ENCODE results near the gene PGR.

PGR gene

GRCh38 chr11:101129203-101129943, at the start of gene PGR:
Gene PGR (minus strand): TSS chr11:101129813. CDS start chr11:101129070, 743 bp downstream.
- no peak for DNase-seq (ENCODE audit: low read depth in 2 of 2)

GRCh38 chr11:101176381-101176780, 46.8 kb upstream of the PGR start:
- DNase-seq (ENCODE audit: low read depth in 2 of 2) = no peak

GRCh38 chr11:101169944-101170343, 40.3 kb upstream of the PGR start:
- no peak for DNase-seq (ENCODE audit: low read depth in 2 of 2)

- no peak for DNase-seq (ENCODE audit: low read depth in 2 of 2)
Measured at GRCh38 chr11:101166038-101166437, 36.4 kb upstream of the PGR start.

GRCh38 chr11:101158119-101158518, 28.5 kb upstream of the PGR start:
- DNase-seq (ENCODE audit: low read depth in 2 of 2) = no peak

- no peak for DNase-seq (ENCODE audit: low read depth in 2 of 2)
Measured at GRCh38 chr11:101138245-101138930, 8.8 kb upstream of the PGR start.

- no peak for DNase-seq (ENCODE audit: low read depth in 2 of 2)
Measured at GRCh38 chr11:101133190-101133589, 3.6 kb upstream of the PGR start.

GRCh38 chr11:101128571-101129202, 926 bp downstream of the PGR start:
- DNase-seq (ENCODE audit: low read depth in 2 of 2) = no peak

GRCh38 chr11:101127699-101128570, 1.7 kb downstream of the PGR start:
- no peak for DNase-seq (ENCODE audit: low read depth in 2 of 2)

GRCh38 chr11:101127197-101127698, 2.4 kb downstream of the PGR start:
- DNase-seq (ENCODE audit: low read depth in 2 of 2) = no peak

- no peak for DNase-seq (ENCODE audit: low read depth in 2 of 2)
Measured at GRCh38 chr11:101126551-101127196, 2.9 kb downstream of the PGR start.

GRCh38 chr11:101115671-101116160, 13.9 kb downstream of the PGR start:
- DNase-seq (ENCODE audit: low read depth in 2 of 2) = no peak

- DNase-seq (ENCODE audit: low read depth in 2 of 2) = no peak
Measured at GRCh38 chr11:101113540-101113939, 16.1 kb downstream of the PGR start.

- no peak for DNase-seq (ENCODE audit: low read depth in 2 of 2)
Measured at GRCh38 chr11:101104716-101105115, 24.9 kb downstream of the PGR start.

- DNase-seq (ENCODE audit: low read depth in 2 of 2) = no peak
Measured at GRCh38 chr11:101103433-101103832, 26.2 kb downstream of the PGR start.

- DNase-seq (ENCODE audit: low read depth in 2 of 2) = no peak
Measured at GRCh38 chr11:101100601-101101000, 29.0 kb downstream of the PGR start.

GRCh38 chr11:101096036-101096704, 33.4 kb downstream of the PGR start:
- no peak for DNase-seq (ENCODE audit: low read depth in 2 of 2)

- no peak for DNase-seq (ENCODE audit: low read depth in 2 of 2)
Measured at GRCh38 chr11:101091781-101092180, 37.8 kb downstream of the PGR start.

- no peak for DNase-seq (ENCODE audit: low read depth in 2 of 2)
Measured at GRCh38 chr11:101090679-101091270, 38.8 kb downstream of the PGR start.

GRCh38 chr11:101083335-101083734, 46.3 kb downstream of the PGR start:
- DNase-seq (ENCODE audit: low read depth in 2 of 2) = no peak

All from fibroblast of skin of left biceps (primary cell).